Measurements from ENCODE around the gene MYO5B.

Gene MYO5B

DNA sequence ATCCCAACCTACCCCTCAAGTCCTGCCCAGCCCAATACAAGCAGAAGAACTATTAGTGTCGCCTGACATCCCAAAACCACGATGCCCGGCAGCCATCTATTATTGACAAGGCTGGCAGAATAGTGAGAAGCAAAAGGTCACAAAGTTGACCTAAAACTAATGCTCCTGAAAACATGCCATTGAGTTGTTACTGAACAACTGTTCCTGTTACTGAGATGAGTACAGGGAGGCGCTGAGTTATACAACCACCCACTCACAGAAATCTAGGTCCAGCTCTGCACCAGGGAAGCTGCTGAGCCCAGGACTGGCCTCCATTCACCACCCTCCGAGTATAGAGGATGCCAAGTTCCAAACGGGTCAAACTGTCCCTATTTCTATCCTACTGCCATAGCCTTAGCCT lies 201.6 kb downstream of the MYO5B start:
- no peak overlapping the region for H3K27ac ChIP-seq
- TF ChIP-seq ZFX (IDR thresholded peaks at IDR 0.05; ENCODE audit: borderline replicate concordance): no peak
- TF ChIP-seq, protein P1, sequence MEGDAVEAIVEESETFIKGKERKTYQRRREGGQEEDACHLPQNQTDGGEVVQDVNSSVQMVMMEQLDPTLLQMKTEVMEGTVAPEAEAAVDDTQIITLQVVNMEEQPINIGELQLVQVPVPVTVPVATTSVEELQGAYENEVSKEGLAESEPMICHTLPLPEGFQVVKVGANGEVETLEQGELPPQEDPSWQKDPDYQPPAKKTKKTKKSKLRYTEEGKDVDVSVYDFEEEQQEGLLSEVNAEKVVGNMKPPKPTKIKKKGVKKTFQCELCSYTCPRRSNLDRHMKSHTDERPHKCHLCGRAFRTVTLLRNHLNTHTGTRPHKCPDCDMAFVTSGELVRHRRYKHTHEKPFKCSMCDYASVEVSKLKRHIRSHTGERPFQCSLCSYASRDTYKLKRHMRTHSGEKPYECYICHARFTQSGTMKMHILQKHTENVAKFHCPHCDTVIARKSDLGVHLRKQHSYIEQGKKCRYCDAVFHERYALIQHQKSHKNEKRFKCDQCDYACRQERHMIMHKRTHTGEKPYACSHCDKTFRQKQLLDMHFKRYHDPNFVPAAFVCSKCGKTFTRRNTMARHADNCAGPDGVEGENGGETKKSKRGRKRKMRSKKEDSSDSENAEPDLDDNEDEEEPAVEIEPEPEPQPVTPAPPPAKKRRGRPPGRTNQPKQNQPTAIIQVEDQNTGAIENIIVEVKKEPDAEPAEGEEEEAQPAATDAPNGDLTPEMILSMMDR (IDR thresholded peaks at IDR 0.05): no peak

DNA sequence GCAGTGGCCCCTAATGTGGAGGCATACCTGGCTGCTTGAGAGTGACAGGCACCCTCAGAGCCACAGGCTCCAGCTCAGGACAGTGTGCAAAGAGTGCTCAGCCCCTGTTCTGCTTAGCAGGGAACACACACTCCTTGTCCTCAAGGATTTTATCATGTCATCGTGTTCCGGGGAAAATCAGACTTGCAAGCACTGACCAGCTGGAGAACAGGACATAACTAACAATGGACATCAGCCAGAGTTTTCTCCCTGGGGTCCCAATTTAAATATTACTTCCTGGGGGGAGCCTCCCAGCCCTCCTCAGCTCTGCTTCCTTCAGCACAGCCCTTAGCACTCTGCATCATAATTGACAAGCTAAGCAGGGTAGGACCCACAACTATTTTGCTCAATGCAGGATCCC lies 206.2 kb downstream of the MYO5B start:
- TF ChIP-seq, protein P1 (IDR thresholded peaks at IDR 0.05): no peak
- TF ChIP-seq ZFX (IDR thresholded peaks at IDR 0.05; ENCODE audit: borderline replicate concordance): no peak

DNA sequence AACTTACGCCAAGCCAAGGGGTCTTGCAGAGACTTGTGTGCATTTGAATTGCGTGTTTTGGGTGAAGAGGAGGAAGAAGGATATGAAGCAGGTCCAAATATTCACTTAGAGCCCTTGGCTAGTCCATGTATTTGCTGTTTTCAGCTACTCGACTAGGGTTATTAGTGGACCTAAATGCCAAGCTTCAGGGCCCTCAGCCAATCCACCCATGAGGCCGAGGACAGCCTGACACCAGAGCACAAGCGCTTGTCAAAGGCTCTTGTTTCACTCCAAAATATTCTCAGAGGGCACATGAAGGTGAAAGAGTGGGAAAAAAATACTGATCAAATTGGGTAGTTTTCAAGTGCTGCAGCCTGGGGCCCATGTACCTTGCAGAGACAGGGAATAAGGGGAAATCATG lies 206.8 kb downstream of the MYO5B start:
- no peak overlapping the region for H3K27ac ChIP-seq
- no peak for TF ChIP-seq ZFX (IDR thresholded peaks at IDR 0.05; ENCODE audit: borderline replicate concordance)

More for the DNA sequence above, 206.2 kb downstream of the MYO5B start:
- H3K27ac ChIP-seq: no peak overlapping the region

DNA sequence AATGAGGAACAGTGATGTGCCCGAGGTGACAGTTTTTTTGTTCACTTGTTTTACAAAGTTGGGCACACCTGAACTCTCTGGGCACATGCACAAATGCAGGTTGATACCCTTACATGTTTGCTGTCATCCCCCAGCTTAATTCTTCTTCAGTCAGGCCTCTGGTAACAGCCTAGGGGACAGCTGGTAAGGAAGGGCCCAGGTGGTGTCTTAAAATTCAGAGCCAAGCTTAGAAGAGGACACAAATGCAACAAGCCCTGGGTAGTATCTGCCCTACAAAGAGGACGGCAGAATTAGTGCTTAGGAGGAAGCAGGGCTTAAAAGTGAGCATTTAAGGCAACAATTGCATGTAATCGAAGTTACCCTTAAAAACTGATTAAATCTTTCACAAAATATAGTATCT lies 209.7 kb downstream of the MYO5B start:
- no peak overlapping the region for H3K27ac ChIP-seq
- no peak for TF ChIP-seq ZFX (IDR thresholded peaks at IDR 0.05; ENCODE audit: borderline replicate concordance)
- TF ChIP-seq, protein P1 (IDR thresholded peaks at IDR 0.05): no peak

DNA sequence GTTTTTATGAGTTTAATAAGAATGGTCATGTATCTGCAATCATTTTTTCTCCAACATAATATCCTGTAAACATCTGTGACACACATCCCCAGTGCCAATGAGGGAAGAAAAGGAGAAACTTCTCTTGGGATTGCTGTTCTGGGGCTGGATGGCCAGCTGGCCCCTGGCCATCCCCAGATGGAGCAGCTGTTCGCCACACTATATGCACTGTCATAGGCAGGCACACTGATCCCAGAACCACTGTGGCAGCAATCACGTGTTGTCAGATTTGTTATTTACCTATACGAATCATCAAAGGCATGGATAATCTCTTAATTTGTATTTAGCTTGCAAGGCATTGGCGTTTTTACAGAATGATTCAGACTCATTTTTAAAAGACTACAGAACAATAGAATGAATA lies 214.1 kb downstream of the MYO5B start:
- TF ChIP-seq ZFX (IDR thresholded peaks at IDR 0.05; ENCODE audit: borderline replicate concordance): no peak
- TF ChIP-seq, protein P1 (IDR thresholded peaks at IDR 0.05): no peak
- H3K27ac ChIP-seq: no peak overlapping the region

DNA sequence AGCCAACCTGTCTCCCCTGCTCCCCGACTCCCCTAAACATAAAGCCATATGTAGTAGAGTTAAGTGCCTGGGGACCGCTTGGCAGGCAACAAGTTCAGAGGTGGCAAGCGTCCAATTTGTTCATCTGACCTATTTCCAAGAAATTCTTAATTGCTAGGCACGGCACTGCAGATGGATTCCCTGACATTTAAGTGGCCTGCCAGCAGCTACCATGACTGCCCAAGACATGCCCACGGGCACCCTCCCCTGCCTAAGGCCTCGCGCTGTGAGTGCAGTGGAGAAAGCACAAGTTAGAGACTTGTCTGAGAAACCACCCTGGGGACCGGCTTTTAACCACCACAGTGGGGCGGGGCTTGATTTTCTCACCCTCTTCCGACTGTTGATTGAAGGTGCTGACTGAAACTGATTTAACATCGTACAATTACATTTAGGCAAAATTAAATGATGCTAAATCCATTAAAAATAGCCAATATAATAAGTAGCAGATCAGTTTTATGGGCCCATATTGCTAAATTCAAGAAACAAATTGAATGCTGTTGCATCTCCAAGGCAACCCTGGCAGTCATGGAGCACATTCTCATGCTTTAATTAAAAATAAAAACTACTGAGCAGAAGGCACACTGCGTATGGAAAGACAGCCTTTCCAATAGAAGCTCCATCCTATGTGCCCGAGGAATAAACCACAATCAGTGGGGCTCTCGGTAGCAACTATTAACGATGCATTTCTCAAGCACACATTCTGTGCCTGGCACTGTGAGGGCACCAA lies 218.0 kb downstream of the MYO5B start:
- TF ChIP-seq, protein P1 (IDR thresholded peaks at IDR 0.05): no peak
- TF ChIP-seq ZFX (IDR thresholded peaks at IDR 0.05; ENCODE audit: borderline replicate concordance): no peak
- no peak overlapping the region for H3K27ac ChIP-seq

DNA sequence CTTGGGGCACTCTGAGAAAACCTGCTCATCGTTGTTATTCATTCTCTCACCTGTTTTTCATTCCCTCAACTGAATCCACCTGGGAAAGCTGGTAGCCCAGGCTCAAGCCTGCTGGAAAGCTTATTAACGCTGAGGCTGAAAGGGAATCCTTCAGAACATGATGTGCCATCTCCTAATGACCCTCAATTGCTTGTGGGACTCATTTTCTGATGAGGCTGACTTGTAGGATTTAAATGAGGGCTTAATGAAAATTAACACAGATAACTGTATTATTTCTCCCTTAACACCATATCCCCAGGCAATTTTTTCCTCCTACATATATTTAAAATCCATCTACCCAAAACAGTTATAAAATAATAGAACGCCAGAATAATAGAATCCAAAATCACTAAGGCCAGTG lies 218.9 kb downstream of the MYO5B start:
- TF ChIP-seq, protein P1 (IDR thresholded peaks at IDR 0.05): no peak
- TF ChIP-seq ZFX (IDR thresholded peaks at IDR 0.05; ENCODE audit: borderline replicate concordance): no peak
- H3K27ac ChIP-seq: no peak overlapping the region

DNA sequence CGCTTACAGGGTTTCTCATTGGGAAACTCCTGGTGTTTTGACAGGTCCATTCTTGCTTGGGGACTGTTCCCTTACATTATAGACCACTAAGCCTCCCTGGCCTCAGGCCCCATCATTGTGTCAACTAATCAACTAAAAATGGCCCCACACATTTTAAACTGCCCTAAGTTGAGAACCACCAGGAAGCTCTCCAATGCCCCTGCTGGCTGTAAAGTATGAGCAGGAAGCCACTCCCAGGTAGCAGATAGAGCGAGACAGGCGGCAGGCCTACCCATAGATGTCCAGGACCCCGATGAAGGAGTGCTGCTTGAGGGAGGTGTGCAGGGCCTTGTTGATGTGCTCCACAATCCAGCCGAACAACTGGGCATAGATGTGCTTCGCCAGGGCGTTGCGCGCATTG lies 220.9 kb downstream of the MYO5B start:
- H3K27ac ChIP-seq: no peak overlapping the region
- TF ChIP-seq ZFX (IDR thresholded peaks at IDR 0.05; ENCODE audit: borderline replicate concordance): no peak
- TF ChIP-seq, protein P1 (IDR thresholded peaks at IDR 0.05): no peak

Measured in 22Rv1 (cell line).